Lung (tissue), 12 donors: ENCODE results near the gene PON3. TPM values are rescaled to one million over a fixed set of nuclear protein-coding genes. Genes with fewer than 3 reads are reported as not detected.

Experiments used
- ATAC-seq: fragments of 200-7000 bp; cut with Tn5 transposase; one replicate; pipeline ENCODE4 v1.9.1; 2020; ENCODE audit warnings: moderate number of reproducible peaks; ENCODE audit not compliant: insufficient read depth, low FRiP score
- DNase-seq, 3 donors: peaks; one replicate each; pipeline ENCODE4 v3.0.0-alpha.2; 2013 to 2017
- H3K27ac ChIP-seq, 2 donors: one replicate each; pipeline ENCODE4 v1.5.1; 2013; ENCODE audit warnings: mild to moderate bottlenecking in 2 of 2, moderate library complexity in 2 of 2, control low read depth in 1 of 2, inconsistent platforms in 1 of 2, low read depth in 1 of 2, low read length in 1 of 2
- H3K27me3 ChIP-seq, 3 donors: one replicate each; pipeline ENCODE4 v1.5.1; 2013; ENCODE audit warnings: low read length in 2 of 3; ENCODE audit not compliant: control insufficient read depth in 3 of 3, insufficient read depth in 3 of 3
- H3K36me3 ChIP-seq, 4 donors: one replicate each; pipeline ENCODE4 v1.5.1; 2013; ENCODE audit warnings: low read length in 4 of 4, mild to moderate bottlenecking in 1 of 4, moderate library complexity in 1 of 4; ENCODE audit not compliant: control insufficient read depth in 4 of 4, insufficient read depth in 4 of 4
- H3K4me1 ChIP-seq, 5 donors: one replicate each; pipeline ENCODE4 v1.5.1; 2013; ENCODE audit warnings: low read length in 5 of 5, mild to moderate bottlenecking in 2 of 5, moderate library complexity in 1 of 5; ENCODE audit not compliant: control insufficient read depth in 5 of 5, insufficient read depth in 5 of 5
- H3K4me3 ChIP-seq: one replicate; pipeline ENCODE4 v1.5.1; 2013; ENCODE audit warnings: mild to moderate bottlenecking, control low read depth, moderate library complexity
- H3K9ac ChIP-seq, 2 donors: one replicate each; pipeline ENCODE4 v1.5.1; 2013; ENCODE audit warnings: low read length in 2 of 2, control low read depth in 1 of 2; ENCODE audit not compliant: insufficient read depth in 1 of 2
- H3K9me3 ChIP-seq, 4 donors: one replicate each; pipeline ENCODE4 v1.5.1; 2013; ENCODE audit warnings: low read length in 3 of 4, mild to moderate bottlenecking in 1 of 4, moderate library complexity in 1 of 4; ENCODE audit not compliant: control insufficient read depth in 4 of 4, insufficient read depth in 3 of 4
- CTCF ChIP-seq: IDR thresholded peaks from 2 replicates; pipeline ENCODE4 v1.5.1; 2012; ENCODE audit warnings: mild to moderate bottlenecking; ENCODE audit errors: control extremely low read depth, extremely low read depth
- WGBS, 2 donors: extraction: QIAGEN DNeasy Blood & Tissue Kit; methylation state at CpG; one replicate each; pipeline ENCODE4 v1.1.7; 2013; 5-methylcytosine and 5-hydroxymethylcytosine counted together
- polyA plus RNA-seq, 2 donors: library from polyadenylated mRNA; stranded (reverse); fragments of 200-250 nt; gene quantifications; one replicate each; pipeline ENCODE4 v1.2.1, GENCODE V29; 2013
- total RNA-seq, 2 donors: library from RNA; depleted of rRNA in 1 of 2; stranded (reverse); fragments of >200 nt in 1 of 2; gene quantifications; one replicate each; pipeline ENCODE4 v1.2.1, GENCODE V29; 2014 to 2021
- donor health status: control.
- donor health status: control.
- donor health status: Bipolar disorder and iron deficiency.
- donor health status: healthy.
- donor health status: DM: yes; HTN: yes; CAD: no.

The PON3 gene
- total and polyA plus RNA-seq, 4 donors: 13.2 to 28.0 (median 22.5) TPM

- 46 to 54% methylated on average over 1 of the region's 1 CpG for WGBS, 2 donors
- Histone ChIP-seq H3K4me1 (peaks cover 0 to 28% (median 8%) of the 10 kb centered on the region in 5 donors), H3K27me3 (no peaks in the 10 kb centered on the region), H3K9me3 (peaks cover 0 to 4% (median under 1%) of the 10 kb centered on the region in 4 donors), H3K4me3 (no peak overlapping the region), H3K27ac (no peak overlapping the region), H3K9ac (no peak overlapping the region), H3K36me3 (peaks cover 3 to 19% (median 8%) of the 10 kb centered on the region in 4 donors)
- no peak for ATAC-seq
- no peak for TF ChIP-seq CTCF
- DNase-seq: peak in 2 of 3 donors; percentile 58
Measured at GRCh38 chr7:95424716-95425115, 28.5 kb upstream of the PON3 start.

- Histone ChIP-seq H3K4me1 (peaks cover 0 to 25% (median 8%) of the 10 kb centered on the region in 5 donors), H3K9me3 (no peaks in the 10 kb centered on the region), H3K27me3 (no peaks in the 10 kb centered on the region), H3K9ac (no peak overlapping the region), H3K27ac (no peak overlapping the region), H3K36me3 (peaks cover 4 to 12% (median 6%) of the 10 kb centered on the region in 4 donors), H3K4me3 (no peak overlapping the region)
- no peak for ATAC-seq
- no peak for TF ChIP-seq CTCF
- DNase-seq: no peak
Measured at GRCh38 chr7:95421847-95422444, 25.8 kb upstream of the PON3 start.

GRCh38 chr7:95421000-95421846 lies 25.0 kb upstream of the PON3 start:
- TF ChIP-seq CTCF: no peak
- Histone ChIP-seq H3K27me3 (no peaks in the 10 kb centered on the region), H3K36me3 (peaks cover 4 to 12% (median 6%) of the 10 kb centered on the region in 4 donors), H3K9me3 (no peaks in the 10 kb centered on the region), H3K27ac (no peak overlapping the region), H3K9ac (no peak overlapping the region), H3K4me1 (peaks cover 0 to 25% (median 8%) of the 10 kb centered on the region in 5 donors), H3K4me3 (no peak overlapping the region)
- ATAC-seq (peak; percentile 54), DNase-seq (peak; percentile 35 to 74 (median 73))
- 72 to 83% methylated on average over 2 of the region's 2 CpGs for WGBS, 2 donors
